SK-N-SH treated with all-trans-retinoic acid at 6 μM for 48 hours (cell line): ENCODE measurements around the gene PPP1R16B.

ENCODE experiments used
- BACH2 ChIP-seq: fragments of 250-450 bp; sonication (Bioruptor Pico); IDR thresholded peaks from 2 replicates; pipeline ENCODE4 v1.9.0; 2021; ENCODE audit warnings: mild to moderate bottlenecking, borderline replicate concordance
- ZFP30 ChIP-seq: fragments of 450-650 bp; formaldehyde crosslinking; IDR thresholded peaks from 2 replicates; pipeline ENCODE4 v1.5.0; 2022; ENCODE audit warnings: mild to moderate bottlenecking, moderate library complexity
- ZNF565 ChIP-seq: fragments of 450-650 bp; formaldehyde crosslinking; conservative IDR thresholded peaks from 2 replicates; pipeline ENCODE4 v1.5.0; 2020; ENCODE audit warnings: low read depth, mild to moderate bottlenecking, moderate library complexity
- TF ChIP-seq, protein P1 (sequence below): fragments of 250-450 bp; sonication (Bioruptor Pico); IDR thresholded peaks from 2 replicates; pipeline ENCODE4 v1.5.1; 2020; ENCODE audit warnings: low read depth, mild to moderate bottlenecking, moderate library complexity
- TF ChIP-seq, protein P2 (sequence below): fragments of 250-450 bp; sonication (Bioruptor Pico); IDR thresholded peaks from 2 replicates; pipeline ENCODE4 v1.8.0; 2020; ENCODE audit warnings: mild to moderate bottlenecking, moderate library complexity, borderline replicate concordance

DNA sequence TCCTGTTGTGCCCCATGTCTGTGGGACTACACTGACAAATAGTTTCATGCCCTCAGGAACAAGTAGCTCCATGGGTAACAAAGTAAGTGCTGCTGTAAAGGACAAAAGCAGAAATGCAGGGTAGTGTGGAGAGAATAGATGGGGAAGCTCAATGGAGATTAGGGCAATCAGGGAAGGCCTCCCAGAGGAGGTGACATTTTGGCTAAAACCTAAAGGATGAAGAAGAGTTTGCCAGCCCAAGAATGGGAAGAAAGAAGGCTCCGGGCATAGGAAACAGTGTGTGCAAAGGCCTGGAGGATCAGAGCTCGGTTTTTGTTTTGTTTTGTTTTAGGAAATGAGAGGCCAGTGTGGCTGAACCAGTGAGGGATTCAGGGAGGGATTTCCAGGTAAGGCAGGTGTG, 77.1 kb downstream of the PPP1R16B start:
- TF ChIP-seq, protein P1, sequence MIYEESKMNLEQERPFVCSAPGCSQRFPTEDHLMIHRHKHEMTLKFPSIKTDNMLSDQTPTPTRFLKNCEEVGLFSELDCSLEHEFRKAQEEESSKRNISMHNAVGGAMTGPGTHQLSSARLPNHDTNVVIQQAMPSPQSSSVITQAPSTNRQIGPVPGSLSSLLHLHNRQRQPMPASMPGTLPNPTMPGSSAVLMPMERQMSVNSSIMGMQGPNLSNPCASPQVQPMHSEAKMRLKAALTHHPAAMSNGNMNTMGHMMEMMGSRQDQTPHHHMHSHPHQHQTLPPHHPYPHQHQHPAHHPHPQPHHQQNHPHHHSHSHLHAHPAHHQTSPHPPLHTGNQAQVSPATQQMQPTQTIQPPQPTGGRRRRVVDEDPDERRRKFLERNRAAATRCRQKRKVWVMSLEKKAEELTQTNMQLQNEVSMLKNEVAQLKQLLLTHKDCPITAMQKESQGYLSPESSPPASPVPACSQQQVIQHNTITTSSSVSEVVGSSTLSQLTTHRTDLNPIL (CRISPR knock-in tag), result no peak
- TF ChIP-seq ZFP30, result no peak
- no peak for TF ChIP-seq BACH2 (CRISPR knock-in tag)
- TF ChIP-seq, protein P2, sequence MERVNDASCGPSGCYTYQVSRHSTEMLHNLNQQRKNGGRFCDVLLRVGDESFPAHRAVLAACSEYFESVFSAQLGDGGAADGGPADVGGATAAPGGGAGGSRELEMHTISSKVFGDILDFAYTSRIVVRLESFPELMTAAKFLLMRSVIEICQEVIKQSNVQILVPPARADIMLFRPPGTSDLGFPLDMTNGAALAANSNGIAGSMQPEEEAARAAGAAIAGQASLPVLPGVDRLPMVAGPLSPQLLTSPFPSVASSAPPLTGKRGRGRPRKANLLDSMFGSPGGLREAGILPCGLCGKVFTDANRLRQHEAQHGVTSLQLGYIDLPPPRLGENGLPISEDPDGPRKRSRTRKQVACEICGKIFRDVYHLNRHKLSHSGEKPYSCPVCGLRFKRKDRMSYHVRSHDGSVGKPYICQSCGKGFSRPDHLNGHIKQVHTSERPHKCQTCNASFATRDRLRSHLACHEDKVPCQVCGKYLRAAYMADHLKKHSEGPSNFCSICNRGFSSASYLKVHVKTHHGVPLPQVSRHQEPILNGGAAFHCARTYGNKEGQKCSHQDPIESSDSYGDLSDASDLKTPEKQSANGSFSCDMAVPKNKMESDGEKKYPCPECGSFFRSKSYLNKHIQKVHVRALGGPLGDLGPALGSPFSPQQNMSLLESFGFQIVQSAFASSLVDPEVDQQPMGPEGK, result no peak
- TF ChIP-seq ZNF565 (CRISPR knock-in tag), result no peak
